ENCODE data around the gene FAM227A.

The FAM227A gene

GRCh38 chr22:38685761-38686160 is 29.6 kb upstream of the FAM227A start:
- H3K36me3 ChIP-seq (ENCODE audit: insufficient read depth, insufficient read length, low read length) = peaks cover 70% of the 10 kb centered on the region
- no peaks in the 10 kb centered on the region for H3K27me3 ChIP-seq (ENCODE audit: insufficient read depth, insufficient read length)
- no peaks in the 10 kb centered on the region; the same call in 1 of the 2 replicates for H3K9me3 ChIP-seq (ENCODE audit: insufficient read depth, low read length)
- H3K9ac ChIP-seq (ENCODE audit: insufficient read length, low read depth) = no peak overlapping the region
- peaks cover 2% of the 10 kb centered on the region for H3K4me1 ChIP-seq (ENCODE audit: insufficient read depth, insufficient read length)
- DNase-seq (ENCODE audit: low read depth, low spot score) = no peak
- TF ChIP-seq YY1 (IDR thresholded peaks at IDR 0.05; ENCODE audit: insufficient read depth, insufficient read length) (no peak), SUZ12 (IDR thresholded peaks at IDR 0.05; ENCODE audit: extremely low read depth, insufficient read depth, insufficient read length) (no peak), ZNF274 (IDR thresholded peaks at IDR 0.05; ENCODE audit: low read depth, low read length) (no peak)
- H3K4me3 ChIP-seq (ENCODE audit: insufficient read length, low read depth) = no peak overlapping the region

GRCh38 chr22:38684895-38685294 is 28.7 kb upstream of the FAM227A start:
- no peak overlapping the region for H3K9ac ChIP-seq (ENCODE audit: insufficient read length, low read depth)
- H3K4me3 ChIP-seq (ENCODE audit: insufficient read length, low read depth) = no peak overlapping the region
- no peaks in the 10 kb centered on the region; the same call in 1 of the 2 replicates for H3K9me3 ChIP-seq (ENCODE audit: insufficient read depth, low read length)
- H3K4me1 ChIP-seq (ENCODE audit: insufficient read depth, insufficient read length) = peaks cover 2% of the 10 kb centered on the region
- H3K27me3 ChIP-seq (ENCODE audit: insufficient read depth, insufficient read length) = no peaks in the 10 kb centered on the region
- H3K36me3 ChIP-seq (ENCODE audit: insufficient read depth, insufficient read length, low read length) = peaks cover 66% of the 10 kb centered on the region
- TF ChIP-seq YY1 (IDR thresholded peaks at IDR 0.05; ENCODE audit: insufficient read depth, insufficient read length) = no peak
- TF ChIP-seq SUZ12 (IDR thresholded peaks at IDR 0.05; ENCODE audit: extremely low read depth, insufficient read depth, insufficient read length) = no peak
- no peak for TF ChIP-seq ZNF274 (IDR thresholded peaks at IDR 0.05; ENCODE audit: low read depth, low read length)
- no peak for DNase-seq (ENCODE audit: low read depth, low spot score)

GRCh38 chr22:38681582-38682335 is 25.6 kb upstream of the FAM227A start, which contains the start of gene TOMM22:
TSS of gene TOMM22 (plus strand) at chr22:38681957. CDS start at chr22:38681979, 22 bp downstream.
- H3K9ac ChIP-seq (ENCODE audit: insufficient read length, low read depth) = peak within 1 kb of the TSS; percentile 99
- DNase-seq (ENCODE audit: low read depth, low spot score) = peak; percentile 74
- peaks cover 40% of the 10 kb centered on the region for H3K36me3 ChIP-seq (ENCODE audit: insufficient read depth, insufficient read length, low read length)
- peak within 1 kb of the TSS; percentile 95 for H3K4me3 ChIP-seq (ENCODE audit: insufficient read length, low read depth)
- TF ChIP-seq YY1 (IDR thresholded peaks at IDR 0.05; ENCODE audit: insufficient read depth, insufficient read length) (peak; percentile 87), ZNF274 (IDR thresholded peaks at IDR 0.05; ENCODE audit: low read depth, low read length) (no peak)
- no peaks in the 10 kb centered on the region for H3K27me3 ChIP-seq (ENCODE audit: insufficient read depth, insufficient read length)
- H3K9me3 ChIP-seq (ENCODE audit: insufficient read depth, low read length) = no peaks in the 10 kb centered on the region; the same call in 1 of the 2 replicates
- peaks cover 2% of the 10 kb centered on the region for H3K4me1 ChIP-seq (ENCODE audit: insufficient read depth, insufficient read length)

- Histone ChIP-seq H3K4me3 (ENCODE audit: insufficient read length, low read depth) (no peak overlapping the region), H3K4me1 (ENCODE audit: insufficient read depth, insufficient read length) (no peaks in the 10 kb centered on the region), H3K27me3 (ENCODE audit: insufficient read depth, insufficient read length) (no peaks in the 10 kb centered on the region), H3K9ac (ENCODE audit: insufficient read length, low read depth) (no peak overlapping the region), H3K9me3 (ENCODE audit: insufficient read depth, low read length) (no peaks in the 10 kb centered on the region), H3K36me3 (ENCODE audit: insufficient read depth, insufficient read length, low read length) (peaks cover 36% of the 10 kb centered on the region)
- DNase-seq (ENCODE audit: low read depth, low spot score) = no peak
- TF ChIP-seq SUZ12 (IDR thresholded peaks at IDR 0.05; ENCODE audit: extremely low read depth, insufficient read depth, insufficient read length) = no peak
- TF ChIP-seq ZNF274 (IDR thresholded peaks at IDR 0.05; ENCODE audit: low read depth, low read length) = no peak
- no peak for TF ChIP-seq YY1 (IDR thresholded peaks at IDR 0.05; ENCODE audit: insufficient read depth, insufficient read length)
Measured at GRCh38 chr22:38675833-38676232, 19.6 kb upstream of the FAM227A start.

- no peak for TF ChIP-seq YY1 (IDR thresholded peaks at IDR 0.05; ENCODE audit: insufficient read depth, insufficient read length)
- TF ChIP-seq SUZ12 (IDR thresholded peaks at IDR 0.05; ENCODE audit: extremely low read depth, insufficient read depth, insufficient read length) = no peak
- no peaks in the 10 kb centered on the region for H3K27me3 ChIP-seq (ENCODE audit: insufficient read depth, insufficient read length)
- no peaks in the 10 kb centered on the region for H3K9me3 ChIP-seq (ENCODE audit: insufficient read depth, low read length)
- no peak overlapping the region for H3K9ac ChIP-seq (ENCODE audit: insufficient read length, low read depth)
- H3K4me3 ChIP-seq (ENCODE audit: insufficient read length, low read depth) = no peak overlapping the region
- H3K36me3 ChIP-seq (ENCODE audit: insufficient read depth, insufficient read length, low read length) = peaks cover 38% of the 10 kb centered on the region
- H3K4me1 ChIP-seq (ENCODE audit: insufficient read depth, insufficient read length) = no peaks in the 10 kb centered on the region
- no peak for DNase-seq (ENCODE audit: low read depth, low spot score)
Measured at GRCh38 chr22:38674888-38675287, 18.7 kb upstream of the FAM227A start.

GRCh38 chr22:38657045-38657909 is 1.1 kb upstream of the FAM227A start:
- DNase-seq (ENCODE audit: low read depth, low spot score) = no peak
- TF ChIP-seq ZNF274 (IDR thresholded peaks at IDR 0.05; ENCODE audit: low read depth, low read length) (no peak), SUZ12 (IDR thresholded peaks at IDR 0.05; ENCODE audit: extremely low read depth, insufficient read depth, insufficient read length) (no peak), YY1 (IDR thresholded peaks at IDR 0.05; ENCODE audit: insufficient read depth, insufficient read length) (no peak)
- peak overlapping the region; percentile 92 for H3K9ac ChIP-seq (ENCODE audit: insufficient read length, low read depth)
- H3K27me3 ChIP-seq (ENCODE audit: insufficient read depth, insufficient read length) = no peaks in the 10 kb centered on the region
- peaks cover 4% of the 10 kb centered on the region for H3K36me3 ChIP-seq (ENCODE audit: insufficient read depth, insufficient read length, low read length)
- no peaks in the 10 kb centered on the region for H3K9me3 ChIP-seq (ENCODE audit: insufficient read depth, low read length)
- H3K4me3 ChIP-seq (ENCODE audit: insufficient read length, low read depth) = peak overlapping the region; percentile 85
- H3K4me1 ChIP-seq (ENCODE audit: insufficient read depth, insufficient read length) = peaks cover 2% of the 10 kb centered on the region
